PFSK-1 (cell line): Measurements from ENCODE around the gene TSC22D2.

Experiments used
- FOXP2 ChIP-seq: optimal IDR thresholded peaks from 2 replicates; pipeline ENCODE3; 2011; ENCODE audit warnings: borderline replicate concordance, control low read depth, inconsistent platforms; ENCODE audit not compliant: insufficient read depth; ENCODE audit errors: extremely low read length, extremely low read depth
- POLR2AphosphoS5 ChIP-seq: IDR thresholded peaks from 2 replicates; pipeline ENCODE4 v1.6.1; 2012; ENCODE audit warnings: low read depth, mild to moderate bottlenecking, control low read depth, low read length, moderate library complexity
- SIN3A ChIP-seq: IDR thresholded peaks from 2 replicates; pipeline ENCODE4 v1.6.1; 2012; ENCODE audit warnings: mild to moderate bottlenecking, low read length, moderate library complexity, borderline replicate concordance; ENCODE audit not compliant: insufficient read depth
- TAF1 ChIP-seq: IDR thresholded peaks from 2 replicates; pipeline ENCODE4 v1.6.1; 2012; ENCODE audit warnings: low read length, control low read depth, borderline replicate concordance; ENCODE audit not compliant: insufficient read depth
- TF ChIP-seq, protein P1 (sequence below), 2 experiments: IDR thresholded peaks; 2 replicates each; pipeline versions ENCODE4 v1.6.1 to v1.8.0; 2011 to 2012; ENCODE audit warnings: low read depth in 2 of 2, low read length in 2 of 2, control low read depth in 1 of 2, inconsistent platforms in 1 of 2, mild to moderate bottlenecking in 1 of 2, moderate library complexity in 1 of 2; ENCODE audit not compliant: insufficient read depth in 1 of 2

TSC22D2 gene

DNA sequence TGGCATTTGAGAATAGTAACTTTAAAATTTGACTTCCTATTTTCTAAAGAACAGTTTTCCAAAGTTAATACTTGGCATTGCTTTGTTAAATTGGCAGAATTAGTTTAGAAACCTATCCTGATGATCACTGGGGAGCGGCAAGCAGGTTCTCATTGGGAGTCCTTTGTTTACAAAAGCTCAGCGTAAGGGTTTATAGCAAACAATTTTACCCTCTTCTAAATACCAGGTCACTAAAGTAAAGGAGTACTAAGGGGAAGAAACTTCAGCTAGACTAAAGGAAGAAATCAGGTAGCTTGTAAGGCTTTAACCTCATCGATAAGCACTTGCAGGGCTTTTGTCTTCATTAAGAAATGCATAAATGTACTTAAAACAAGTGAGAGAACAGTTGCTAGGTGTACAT, 18.2 kb downstream of the TSC22D2 start:
- TF ChIP-seq SIN3A (no peak), TAF1 (no peak), FOXP2 (no peak), POLR2AphosphoS5 (no peak)
- TF ChIP-seq, protein P1, sequence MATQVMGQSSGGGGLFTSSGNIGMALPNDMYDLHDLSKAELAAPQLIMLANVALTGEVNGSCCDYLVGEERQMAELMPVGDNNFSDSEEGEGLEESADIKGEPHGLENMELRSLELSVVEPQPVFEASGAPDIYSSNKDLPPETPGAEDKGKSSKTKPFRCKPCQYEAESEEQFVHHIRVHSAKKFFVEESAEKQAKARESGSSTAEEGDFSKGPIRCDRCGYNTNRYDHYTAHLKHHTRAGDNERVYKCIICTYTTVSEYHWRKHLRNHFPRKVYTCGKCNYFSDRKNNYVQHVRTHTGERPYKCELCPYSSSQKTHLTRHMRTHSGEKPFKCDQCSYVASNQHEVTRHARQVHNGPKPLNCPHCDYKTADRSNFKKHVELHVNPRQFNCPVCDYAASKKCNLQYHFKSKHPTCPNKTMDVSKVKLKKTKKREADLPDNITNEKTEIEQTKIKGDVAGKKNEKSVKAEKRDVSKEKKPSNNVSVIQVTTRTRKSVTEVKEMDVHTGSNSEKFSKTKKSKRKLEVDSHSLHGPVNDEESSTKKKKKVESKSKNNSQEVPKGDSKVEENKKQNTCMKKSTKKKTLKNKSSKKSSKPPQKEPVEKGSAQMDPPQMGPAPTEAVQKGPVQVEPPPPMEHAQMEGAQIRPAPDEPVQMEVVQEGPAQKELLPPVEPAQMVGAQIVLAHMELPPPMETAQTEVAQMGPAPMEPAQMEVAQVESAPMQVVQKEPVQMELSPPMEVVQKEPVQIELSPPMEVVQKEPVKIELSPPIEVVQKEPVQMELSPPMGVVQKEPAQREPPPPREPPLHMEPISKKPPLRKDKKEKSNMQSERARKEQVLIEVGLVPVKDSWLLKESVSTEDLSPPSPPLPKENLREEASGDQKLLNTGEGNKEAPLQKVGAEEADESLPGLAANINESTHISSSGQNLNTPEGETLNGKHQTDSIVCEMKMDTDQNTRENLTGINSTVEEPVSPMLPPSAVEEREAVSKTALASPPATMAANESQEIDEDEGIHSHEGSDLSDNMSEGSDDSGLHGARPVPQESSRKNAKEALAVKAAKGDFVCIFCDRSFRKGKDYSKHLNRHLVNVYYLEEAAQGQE (IDR thresholded peaks at IDR 0.05; ENCODE audit: insufficient read depth in 1 of 2, low read depth in 2 of 2, low read length in 2 of 2) = no peak

DNA sequence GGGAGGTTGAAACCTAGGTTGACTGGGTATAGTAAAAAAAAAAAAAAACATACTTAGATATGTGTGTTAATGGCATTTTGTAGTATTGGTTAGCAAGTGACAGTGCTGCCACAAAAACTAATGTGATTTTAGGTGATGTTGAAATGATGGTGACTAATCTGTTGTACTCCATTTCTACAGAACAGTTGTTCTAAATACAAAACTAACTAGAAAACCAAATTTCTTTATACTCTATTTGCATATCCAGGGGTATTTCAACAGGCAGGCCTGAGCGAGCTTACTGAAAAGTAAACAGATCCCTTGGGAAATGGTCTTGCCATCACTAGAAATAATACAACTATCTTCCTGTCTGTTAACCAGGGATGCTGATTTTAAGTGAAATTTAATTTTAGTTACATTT, 20.5 kb downstream of the TSC22D2 start:
- TF ChIP-seq POLR2AphosphoS5 (no peak), FOXP2 (no peak), SIN3A (no peak), TAF1 (no peak)
- TF ChIP-seq, protein P1 (IDR thresholded peaks at IDR 0.05; ENCODE audit: insufficient read depth in 1 of 2, low read depth in 2 of 2, low read length in 2 of 2) = no peak

DNA sequence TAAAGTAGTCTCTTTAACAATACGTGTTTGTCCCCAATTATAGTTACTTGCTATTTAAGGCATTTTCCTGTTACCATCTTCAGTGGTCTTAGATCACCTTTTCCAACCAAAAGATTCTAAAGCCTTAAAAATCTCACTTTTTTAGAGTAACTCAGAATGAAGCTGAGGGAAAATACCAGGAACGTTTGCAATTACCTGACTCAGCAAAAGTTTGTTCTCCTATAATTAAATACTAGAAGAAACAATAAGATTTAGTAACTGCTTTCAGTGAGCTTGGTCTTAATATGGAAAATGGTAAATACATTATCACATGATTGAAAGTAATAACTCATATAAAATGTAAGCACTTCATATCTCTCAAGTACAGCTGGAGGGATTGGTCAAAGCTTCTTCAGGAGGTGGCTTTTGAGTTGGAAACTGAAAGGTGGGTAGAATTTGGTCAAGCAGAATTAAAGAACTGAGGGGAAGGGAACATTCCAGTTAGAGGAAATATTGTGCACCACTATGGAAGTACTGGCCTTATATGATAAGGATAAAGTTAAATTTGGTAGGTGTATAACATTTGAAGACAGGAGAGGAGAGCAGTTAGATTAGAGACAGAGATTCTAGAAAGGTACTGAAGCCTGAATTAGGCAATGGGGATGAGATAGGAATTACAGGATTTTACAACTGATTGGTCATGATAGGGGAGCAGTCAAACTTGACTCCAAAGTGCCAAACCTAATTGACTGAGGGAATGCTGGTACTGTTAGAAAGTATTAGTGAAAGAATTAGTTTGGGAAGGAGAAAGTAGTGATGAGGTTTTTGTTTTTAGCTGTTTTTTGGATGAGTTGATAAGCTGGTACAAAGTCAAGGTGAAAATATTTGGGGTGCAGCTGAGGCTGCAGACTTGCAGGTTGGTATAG, 21.9 kb downstream of the TSC22D2 start:
- no peak for TF ChIP-seq POLR2AphosphoS5
- TF ChIP-seq SIN3A = no peak
- TF ChIP-seq TAF1 = no peak
- TF ChIP-seq, protein P1 (IDR thresholded peaks at IDR 0.05; ENCODE audit: insufficient read depth in 1 of 2, low read depth in 2 of 2, low read length in 2 of 2) = no peak
- TF ChIP-seq FOXP2 = no peak

DNA sequence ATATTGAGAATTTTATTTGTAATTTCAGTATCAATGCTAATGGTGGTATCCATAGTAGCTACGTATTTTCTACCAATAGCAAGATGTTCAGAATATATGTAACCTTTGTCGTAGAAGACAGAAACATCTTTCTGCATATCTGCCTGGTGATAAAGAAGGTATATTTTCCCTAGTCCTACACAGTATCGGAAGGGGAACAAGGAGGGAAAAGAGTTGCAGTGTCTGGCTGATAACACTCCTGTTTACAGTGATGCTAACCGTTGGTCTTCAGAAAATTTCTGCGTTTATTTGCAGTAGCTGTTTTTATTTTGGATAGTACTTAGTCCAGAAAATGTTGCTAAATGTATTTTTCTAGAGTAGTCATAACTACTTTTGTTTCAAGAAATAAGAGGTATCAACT, 25.2 kb downstream of the TSC22D2 start:
- TF ChIP-seq FOXP2 (no peak), TAF1 (no peak), SIN3A (no peak), POLR2AphosphoS5 (no peak)
- TF ChIP-seq, protein P1 (IDR thresholded peaks at IDR 0.05; ENCODE audit: insufficient read depth in 1 of 2, low read depth in 2 of 2, low read length in 2 of 2) = no peak

DNA sequence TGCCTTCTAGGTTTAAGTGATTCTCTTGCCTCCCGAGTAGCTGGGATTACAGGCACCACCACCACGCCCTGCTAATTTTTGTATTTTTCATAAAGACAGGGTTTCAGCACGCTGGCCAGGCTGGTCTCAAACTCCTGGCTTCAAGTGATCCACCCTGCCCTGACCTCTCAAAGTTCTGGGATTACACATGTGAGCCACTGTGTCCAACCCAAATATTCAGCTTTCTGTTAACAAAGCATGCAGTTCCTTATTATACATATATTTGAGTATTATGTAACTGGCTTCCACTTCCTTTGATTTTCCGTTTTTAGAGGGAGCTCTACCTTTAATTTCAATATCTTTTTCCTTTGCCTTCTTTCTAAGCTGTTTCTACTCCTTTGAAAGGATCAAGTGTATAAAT, 26.1 kb downstream of the TSC22D2 start:
- TF ChIP-seq POLR2AphosphoS5 (no peak), TAF1 (no peak), SIN3A (no peak), FOXP2 (no peak)
- TF ChIP-seq, protein P1 (IDR thresholded peaks at IDR 0.05; ENCODE audit: insufficient read depth in 1 of 2, low read depth in 2 of 2, low read length in 2 of 2) = no peak
